GM15510 (cell line): ENCODE data around the gene GAPT.

Experiments
- POLR2A ChIP-seq: IDR thresholded peaks from 3 replicates; pipeline ENCODE4 v1.6.1; 2011; ENCODE audit warnings: borderline replicate concordance; ENCODE audit not compliant: insufficient read length; ENCODE audit errors: extremely low read depth

Gene GAPT

GRCh38 chr5:58458743-58459145 lies 32.5 kb upstream of the GAPT start:
- no peak for TF ChIP-seq POLR2A

GRCh38 chr5:58459146-58460001 lies 31.9 kb upstream of the GAPT start:
- no peak for TF ChIP-seq POLR2A

- TF ChIP-seq POLR2A: peak; percentile 76
Measured at GRCh38 chr5:58460002-58460731, 31.1 kb upstream of the GAPT start, which contains the start of gene PLK2. TSS of gene PLK2 (minus strand) at chr5:58460086. CDS start at chr5:58459959, 127 bp downstream.

GRCh38 chr5:58460732-58461286 lies 30.4 kb upstream of the GAPT start:
- no peak for TF ChIP-seq POLR2A

GRCh38 chr5:58462154-58462553 lies 29.1 kb upstream of the GAPT start:
- no peak for TF ChIP-seq POLR2A

- no peak for TF ChIP-seq POLR2A
Measured at GRCh38 chr5:58462623-58463230, 28.5 kb upstream of the GAPT start.

GRCh38 chr5:58466939-58467338 lies 24.3 kb upstream of the GAPT start:
- no peak for TF ChIP-seq POLR2A

GRCh38 chr5:58469896-58470295 lies 21.3 kb upstream of the GAPT start:
- no peak for TF ChIP-seq POLR2A

GRCh38 chr5:58475404-58475803 lies 15.8 kb upstream of the GAPT start:
- no peak for TF ChIP-seq POLR2A

GRCh38 chr5:58477760-58478376 lies 13.4 kb upstream of the GAPT start:
- TF ChIP-seq POLR2A: no peak

- no peak for TF ChIP-seq POLR2A
Measured at GRCh38 chr5:58481066-58481676, 10.1 kb upstream of the GAPT start.

GRCh38 chr5:58481828-58482227 lies 9.4 kb upstream of the GAPT start:
- TF ChIP-seq POLR2A: no peak

GRCh38 chr5:58482536-58482935 lies 8.7 kb upstream of the GAPT start:
- TF ChIP-seq POLR2A: no peak

GRCh38 chr5:58484505-58484904 lies 6.7 kb upstream of the GAPT start:
- TF ChIP-seq POLR2A: no peak
